Heart right ventricle (tissue), 16 donors: ENCODE results near the gene TTC34. TPM values are rescaled to one million over a fixed set of nuclear protein-coding genes. Genes with fewer than 3 reads are reported as not detected.
A peak's percentile ranks its signal among the peaks of the same experiment; 100 is the strongest.
"Not testable (repeated sequence)": the region's sequence is repeated elsewhere in the genome, so short reads cannot be mapped to it uniquely, and the experiment has no call there.

Experiments
- ATAC-seq, 8 donors: fragments of 200-7000 bp; cut with Tn5 transposase; one replicate each; pipeline ENCODE4 v1.9.1; 2020; ENCODE audit warnings: mild to moderate bottlenecking in 8 of 8, moderate library complexity in 8 of 8, moderate number of reproducible peaks in 1 of 8
- DNase-seq, 2 donors: peaks; one replicate each; pipeline ENCODE4 v3.0.0-alpha.2; 2020
- H3K27ac ChIP-seq, 10 donors: fragments of 200-600 bp; sonication (generic) in 2 of 10; one replicate each; pipeline versions ENCODE4 v1.5.0 to v1.8.0; 2020 to 2022; ENCODE audit warnings: mild to moderate bottlenecking in 3 of 10
- H3K27me3 ChIP-seq, 7 donors: fragments of 200-600 bp; one replicate each; pipeline ENCODE4 v1.8.0; 2021 to 2022; ENCODE audit warnings: mild to moderate bottlenecking in 2 of 7
- H3K36me3 ChIP-seq, 9 donors: fragments of 200-600 bp; sonication (generic) in 1 of 9; one replicate each; pipeline versions ENCODE4 v1.5.0 to v1.8.0; 2020 to 2022; ENCODE audit warnings: mild to moderate bottlenecking in 2 of 9
- H3K4me1 ChIP-seq, 9 donors: fragments of 200-600 bp; sonication (generic) in 1 of 9; one replicate each; pipeline versions ENCODE4 v1.5.0 to v1.8.0; 2020 to 2022; ENCODE audit warnings: mild to moderate bottlenecking in 4 of 9
- H3K4me3 ChIP-seq, 10 donors: fragments of 200-600 bp; sonication (generic) in 2 of 10; one replicate each; pipeline versions ENCODE4 v1.5.0 to v1.8.0; 2020 to 2022; ENCODE audit warnings: mild to moderate bottlenecking in 7 of 10, moderate library complexity in 2 of 10
- H3K9me3 ChIP-seq, 11 donors: fragments of 200-600 bp in 10 of 11; sonication (generic) in 2 of 11; one replicate each; pipeline versions ENCODE4 v1.5.0 to v1.8.0; 2013 to 2022; ENCODE audit warnings: mild to moderate bottlenecking in 2 of 11, control low read depth in 1 of 11, moderate library complexity in 1 of 11
- WGBS, 2 donors: extraction: QIAGEN DNeasy Blood & Tissue Kit; methylation state at CpG; one replicate each; pipeline ENCODE4 v1.1.7; 2013; ENCODE audit warnings: inconsistent platforms in 1 of 2; 5-methylcytosine and 5-hydroxymethylcytosine counted together
- intact Hi-C, 10 donors: fragments of 100-400 bp; cut with DNase I; formaldehyde crosslinking; loops; one replicate each; pipeline versions ENCODE4 v1.11.1 to v1.14.2; 2022
- polyA plus RNA-seq, 2 donors: library from polyadenylated mRNA; stranded (reverse); fragments of 200-250 nt; gene quantifications; one replicate each; pipeline ENCODE4 v1.2.3, GENCODE V29; 2013
- total RNA-seq, 10 donors: library from RNA; stranded (reverse); fragmentation: NEBNext Ultra II Directional in 3 of 10; extraction: Animal tissue kit (Norgen Biotek cat#: 25700) in 3 of 10; gene quantifications; one replicate each; pipeline versions ENCODE4 v1.2.1 to v1.2.4, GENCODE V29; 2021 to 2023
- donor health status: Arrhythmogenic right ventricular cardiomyopathy.
- donor health status: ischemic (EF 13 %, LVEDD 7.1; RV severe dilation, severe dysfunction).
- donor health status: healthy with polysubstance abuse.
- donor health status: DM: no; HTN: yes; CAD: no.
- donor health status: DM: no; HTN: no; CAD: no.
- donor health status: ischemic (EF 25% LVEDD 6.9; RV normal size, moderate dysfunction).
- donor health status: ischemic (EF 25% LVEDD 5.7; RV mildly dilated, moderate dysfunction).
- donor health status: healthy.
- donor health status: DM: yes; HTN: yes; CAD: no.
- donor health status: Ischemic cardiomyopathy.
- donor health status: ischemic (EF 35%, LVEDD 5.7; RV mildly dilated, moderate dysfunction).
- donor health status: nonischemic (EF 11% LVEDD 7.7; RV severe dilation, severe dysfunction).
- donor health status: DM: yes; HTN: yes; CAD: no.
- donor health status: PGD.
- donor health status: ischemic (EF 29% LVEDD 5.4; RV normal size, mild dysfunction).
- donor health status: nonischemic (EF 23%, LVEDD 6.1; RV moderate dilation, normal function).

The TTC34 gene
- total and polyA plus RNA-seq, 12 donors: 0.03 to 0.74 (median 0.42) TPM

DNA sequence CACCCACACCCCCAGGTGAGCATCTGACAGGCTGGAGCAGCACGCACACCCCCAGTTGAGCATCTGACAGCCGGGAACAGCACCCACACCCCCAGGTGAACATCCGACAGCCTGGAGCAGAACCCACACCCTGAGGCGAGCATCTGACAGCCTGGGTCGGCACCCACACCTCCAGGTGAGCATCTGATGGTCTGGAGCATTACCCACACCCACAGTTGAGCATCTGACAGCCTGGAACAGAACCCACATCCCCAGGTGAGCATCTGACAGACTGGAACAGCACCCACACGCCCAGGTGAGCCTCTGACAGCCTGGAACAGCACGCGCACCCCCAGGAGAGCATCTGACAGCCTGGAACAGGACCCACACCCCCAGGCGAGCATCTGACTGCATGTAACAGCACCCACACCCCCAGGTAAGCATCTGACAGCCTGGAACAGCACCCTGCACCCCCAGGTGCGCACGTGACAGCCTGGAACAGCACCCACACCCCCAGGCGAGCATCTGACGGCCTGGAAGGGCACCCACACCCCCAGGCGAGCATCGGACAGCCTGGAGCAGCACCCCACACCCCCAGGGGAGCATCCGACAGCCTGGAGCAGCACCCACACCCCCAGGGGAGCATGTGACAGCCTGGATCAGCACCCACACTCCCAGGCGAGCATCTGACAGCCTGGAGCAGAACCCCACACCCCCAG, 113.7 kb downstream of the TTC34 start:
- H3K4me1 ChIP-seq, H3K27me3 ChIP-seq, H3K27ac ChIP-seq, H3K4me3 ChIP-seq, H3K36me3 ChIP-seq, H3K9me3 ChIP-seq, ATAC-seq, intact Hi-C loops: not testable (repeated sequence)
- peak in 1 of 2 donors; percentile 14 for DNase-seq
- WGBS, 2 donors: 41 to 50% methylated on average over 13 to 15 of the region's 17 CpGs

DNA sequence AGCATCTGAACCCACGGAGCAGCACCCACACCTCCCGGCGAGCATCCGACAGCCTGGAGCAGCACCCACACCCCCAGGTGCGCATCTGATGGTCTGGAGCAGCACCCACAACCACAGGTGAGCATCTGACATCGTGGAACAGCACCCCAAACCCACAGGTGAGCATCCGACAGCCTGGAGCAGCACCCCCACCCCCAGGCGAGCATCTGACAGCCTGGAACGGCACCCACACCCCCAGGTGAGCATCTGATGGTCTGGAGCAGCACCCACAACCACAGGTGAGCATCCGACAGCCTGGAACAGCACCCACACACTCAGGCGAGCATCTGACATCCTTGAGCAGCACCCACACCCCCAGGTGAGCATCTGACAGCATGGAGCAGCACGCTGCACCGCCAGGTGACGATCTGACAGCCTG, 114.3 kb downstream of the TTC34 start:
- H3K27me3 ChIP-seq, DNase-seq, ATAC-seq, H3K36me3 ChIP-seq, intact Hi-C loops, H3K4me1 ChIP-seq, H3K9me3 ChIP-seq, H3K27ac ChIP-seq, H3K4me3 ChIP-seq: not testable (repeated sequence)
- 47 to 56% methylated on average over 14 of the region's 14 CpGs for WGBS, 2 donors

DNA sequence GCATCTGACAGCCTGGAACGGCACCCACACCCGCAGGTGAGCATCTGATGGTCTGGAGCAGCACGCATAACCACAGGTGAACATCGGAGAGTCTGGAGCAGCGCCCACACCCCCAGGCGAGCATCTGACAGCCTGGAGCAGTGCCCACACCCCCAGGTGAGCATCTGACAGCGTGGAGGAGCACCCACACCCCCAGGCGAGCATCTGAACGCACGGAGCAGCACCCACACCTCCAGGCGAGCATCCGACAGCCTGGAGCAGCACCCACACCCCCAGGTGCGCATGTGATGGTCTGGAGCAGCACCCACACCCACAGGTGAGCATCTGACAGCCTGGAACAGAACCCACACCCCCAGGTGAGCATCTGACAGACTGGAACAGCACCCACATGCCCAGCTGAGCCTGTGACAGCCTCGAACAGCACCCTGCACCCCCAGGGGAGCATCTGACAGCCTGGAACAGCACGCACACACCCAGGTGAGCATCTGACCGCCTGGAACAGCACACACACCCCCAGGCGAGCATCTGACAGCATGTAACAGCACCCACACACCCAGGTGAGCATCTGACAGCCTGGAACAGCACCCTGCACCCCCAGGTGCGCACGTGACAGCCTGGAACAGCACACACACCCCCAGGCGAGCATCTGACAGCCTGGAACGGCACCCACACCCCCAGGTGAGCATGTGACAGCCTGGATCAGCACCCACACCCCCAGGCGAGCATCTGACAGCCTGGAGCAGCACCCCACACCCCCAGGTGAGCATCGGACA, 115.2 kb downstream of the TTC34 start:
- 40 to 46% methylated on average over 16 to 19 of the region's 23 CpGs for WGBS, 2 donors
- H3K36me3 ChIP-seq, H3K27me3 ChIP-seq, ATAC-seq, DNase-seq, H3K27ac ChIP-seq, H3K4me3 ChIP-seq, H3K4me1 ChIP-seq, intact Hi-C loops, H3K9me3 ChIP-seq: not testable (repeated sequence)

DNA sequence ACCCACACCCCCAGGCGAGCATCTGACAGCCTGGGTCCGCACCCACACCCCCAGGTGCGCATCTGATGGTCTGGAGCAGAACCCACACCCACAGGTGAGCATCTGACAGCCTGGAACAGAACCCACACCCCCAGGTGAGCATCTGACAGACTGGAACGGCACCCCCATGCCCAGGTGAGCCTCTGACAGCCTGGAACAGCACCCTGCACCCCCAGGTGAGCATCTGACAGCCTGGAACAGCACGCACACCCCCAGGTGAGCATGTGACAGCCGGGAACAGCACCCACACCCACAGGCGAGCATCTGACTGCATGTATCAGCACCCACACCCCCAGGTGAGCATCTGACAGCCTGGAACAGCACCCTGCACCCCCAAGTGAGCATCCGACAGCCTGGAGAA, 115.8 kb downstream of the TTC34 start:
- H3K36me3 ChIP-seq, DNase-seq: not testable (repeated sequence)

DNA sequence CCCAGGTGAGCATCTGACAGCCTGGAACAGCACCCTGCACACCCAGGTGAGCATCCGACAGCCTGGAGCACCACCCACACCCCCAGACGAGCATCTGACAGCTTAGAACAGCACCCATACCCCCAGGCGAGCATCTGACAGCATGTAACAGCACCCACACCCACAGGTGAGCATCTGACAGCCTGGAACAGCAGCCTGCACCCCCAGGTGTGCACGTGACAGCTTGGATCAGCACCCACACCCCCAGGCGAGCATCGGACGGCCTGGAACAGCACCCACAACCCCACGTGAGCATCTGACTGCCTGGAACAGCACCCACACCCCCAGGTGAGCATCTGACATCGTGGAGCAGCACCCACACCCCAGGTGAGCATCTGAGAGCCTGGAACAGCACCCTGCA, 116.6 kb downstream of the TTC34 start:
- ATAC-seq, DNase-seq, H3K4me1 ChIP-seq, H3K27ac ChIP-seq, H3K36me3 ChIP-seq, H3K4me3 ChIP-seq, H3K27me3 ChIP-seq, H3K9me3 ChIP-seq, intact Hi-C loops: not testable (repeated sequence)
- 30 to 34% methylated on average over 9 of the region's 9 CpGs for WGBS, 2 donors

More for the DNA sequence above, 115.8 kb downstream of the TTC34 start:
- WGBS, 2 donors: 32 to 39% methylated on average over 4 to 5 of the region's 8 CpGs
- H3K9me3 ChIP-seq, ATAC-seq, H3K27me3 ChIP-seq, H3K27ac ChIP-seq, H3K4me3 ChIP-seq, H3K4me1 ChIP-seq, intact Hi-C loops: not testable (repeated sequence)

DNA sequence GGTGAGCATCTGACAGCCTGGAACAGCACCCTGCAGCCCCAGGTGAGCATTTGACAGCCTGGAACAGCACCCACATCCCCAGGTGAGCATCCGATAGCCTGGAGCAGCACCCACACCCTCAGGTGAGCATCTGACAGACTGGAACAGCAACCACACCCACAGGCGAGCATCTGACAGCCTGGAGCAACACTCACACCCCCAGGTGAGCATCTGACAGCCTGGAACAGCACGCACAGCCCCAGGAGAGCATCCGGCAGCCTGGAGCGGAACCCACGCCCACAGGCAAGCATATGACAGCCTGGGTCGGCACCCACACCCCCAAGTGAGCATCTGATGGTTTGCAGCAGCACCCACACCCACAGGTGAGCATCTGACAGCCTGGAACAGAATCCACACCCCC, 117.5 kb downstream of the TTC34 start:
- 54 to 56% methylated on average over 7 of the region's 7 CpGs for WGBS, 2 donors
- peak; percentile 15 to 45 for DNase-seq
- intact Hi-C loops, H3K4me3 ChIP-seq, H3K36me3 ChIP-seq, ATAC-seq, H3K27ac ChIP-seq, H3K27me3 ChIP-seq, H3K9me3 ChIP-seq, H3K4me1 ChIP-seq: not testable (repeated sequence)

DNA sequence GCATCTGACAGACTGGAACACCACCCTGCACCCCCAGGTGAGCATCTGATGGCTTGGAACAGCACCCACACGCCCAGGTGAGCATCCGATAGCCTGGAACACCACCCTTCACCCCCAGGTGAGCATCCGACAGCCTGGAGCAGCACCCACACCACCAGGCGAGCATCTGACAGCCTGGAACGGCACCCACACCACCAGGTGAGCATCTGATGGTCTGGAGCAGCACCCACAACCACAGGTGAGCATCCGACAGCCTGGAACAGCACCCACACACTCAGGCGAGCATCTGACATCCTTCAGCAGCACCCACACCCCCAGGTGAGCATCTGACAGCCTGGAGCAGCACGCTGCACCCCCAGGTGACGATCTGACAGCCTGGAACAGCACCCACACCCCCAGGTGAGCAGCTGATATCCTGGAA, 118.2 kb downstream of the TTC34 start:
- H3K27ac ChIP-seq, DNase-seq, H3K9me3 ChIP-seq, H3K4me1 ChIP-seq, ATAC-seq, intact Hi-C loops, H3K4me3 ChIP-seq, H3K27me3 ChIP-seq, H3K36me3 ChIP-seq: not testable (repeated sequence)
- WGBS, 2 donors: 33 to 41% methylated on average over 8 to 9 of the region's 9 CpGs

DNA sequence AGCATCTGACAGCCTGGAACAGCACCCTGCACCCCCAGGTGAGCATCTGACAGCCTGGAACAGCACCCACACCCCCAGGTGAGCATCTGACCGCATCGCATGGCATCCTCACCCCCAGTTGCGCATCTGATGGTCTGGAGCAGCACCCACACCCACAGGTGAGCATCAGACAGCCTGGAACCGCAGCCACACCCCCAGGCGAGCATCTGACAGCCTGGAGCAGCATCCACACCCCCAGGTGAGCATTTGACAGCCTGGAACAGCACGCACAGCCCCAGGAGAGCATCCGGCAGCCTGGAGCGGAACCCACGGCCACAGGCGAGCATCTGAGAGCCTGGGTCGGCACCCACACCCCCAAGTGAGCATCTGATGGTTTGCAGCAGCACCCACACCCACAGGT, 118.6 kb downstream of the TTC34 start:
- ATAC-seq, H3K4me1 ChIP-seq, H3K4me3 ChIP-seq, H3K36me3 ChIP-seq, intact Hi-C loops, H3K27ac ChIP-seq, H3K27me3 ChIP-seq, H3K9me3 ChIP-seq, DNase-seq: not testable (repeated sequence)
- WGBS, 2 donors: 81% methylated on average over 2 of the region's 11 CpGs; no CpG with 5 or more reads in 1 of the 2 donors

DNA sequence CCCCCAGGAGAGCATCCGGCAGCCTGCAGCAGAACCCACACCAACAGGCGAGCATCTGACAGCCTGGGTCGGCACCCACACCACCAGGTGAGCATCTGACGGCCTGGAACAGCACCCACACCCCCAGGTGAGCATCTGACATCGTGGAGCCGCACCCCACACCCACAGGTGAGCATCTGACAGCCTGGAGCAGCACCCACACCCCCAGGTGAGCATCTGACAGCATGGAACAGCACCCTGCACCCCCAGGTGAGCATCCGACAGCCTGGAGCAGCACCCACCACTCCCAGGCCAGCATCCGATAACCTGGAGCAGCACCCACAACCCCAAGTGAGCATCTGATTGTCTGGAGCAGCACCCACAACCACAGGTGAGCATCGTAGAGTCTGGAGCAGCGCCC, 124.8 kb downstream of the TTC34 start:
- H3K9me3 ChIP-seq, H3K4me3 ChIP-seq, intact Hi-C loops, H3K36me3 ChIP-seq, DNase-seq, H3K27ac ChIP-seq, H3K4me1 ChIP-seq, H3K27me3 ChIP-seq, ATAC-seq: not testable (repeated sequence)
- WGBS, 2 donors: 89 to 92% methylated on average over 1 to 2 of the region's 10 CpGs

DNA sequence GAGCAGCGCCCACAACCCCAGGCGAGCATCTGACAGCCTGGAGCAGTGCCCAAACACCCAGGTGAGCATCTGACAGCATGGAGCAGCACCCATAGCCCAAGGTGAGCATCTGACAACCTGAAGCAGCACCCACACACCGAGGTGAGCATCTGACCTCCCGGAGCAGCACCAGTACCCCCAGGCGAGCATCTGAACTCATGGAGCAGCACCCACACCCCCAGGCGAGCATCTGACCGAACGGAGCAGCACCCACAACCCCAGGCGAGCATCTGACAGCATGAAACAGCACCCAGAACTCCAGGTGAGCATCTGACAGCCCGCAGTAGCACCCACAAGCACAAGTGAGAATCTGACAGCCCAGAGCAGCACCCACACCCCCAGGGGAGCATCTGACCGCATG, 129.8 kb downstream of the TTC34 start:
- H3K4me1 ChIP-seq, H3K27me3 ChIP-seq, H3K9me3 ChIP-seq, H3K4me3 ChIP-seq, DNase-seq, ATAC-seq, intact Hi-C loops, H3K36me3 ChIP-seq, H3K27ac ChIP-seq: not testable (repeated sequence)
- WGBS, 2 donors: 54 to 58% methylated on average over 7 of the region's 11 CpGs

DNA sequence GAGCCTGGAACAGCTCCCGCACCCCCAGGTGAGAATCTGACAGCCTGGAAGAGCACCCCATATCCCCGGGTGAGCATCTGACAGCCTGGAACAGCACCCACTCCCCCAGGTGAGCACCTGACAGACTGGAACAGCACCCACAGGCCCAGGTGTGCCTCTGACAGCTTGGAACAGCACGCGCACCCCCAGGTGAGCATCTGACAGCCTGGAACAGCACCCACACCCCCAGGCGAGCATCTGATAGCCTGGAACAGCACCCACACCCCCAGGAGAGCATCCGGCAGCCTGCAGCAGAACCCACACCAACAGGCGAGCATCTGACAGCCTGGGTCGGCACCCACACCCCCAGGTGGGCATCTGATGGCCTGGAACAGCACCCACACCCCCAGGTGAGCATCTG, 141.7 kb downstream of the TTC34 start:
- H3K36me3 ChIP-seq, H3K4me3 ChIP-seq, H3K27me3 ChIP-seq, H3K4me1 ChIP-seq, H3K9me3 ChIP-seq, ATAC-seq, H3K27ac ChIP-seq, intact Hi-C loops: not testable (repeated sequence)
- 47 to 62% methylated on average over 4 to 5 of the region's 8 CpGs for WGBS, 2 donors
- DNase-seq: peak; percentile 7 to 22
